B cell (primary cell): ENCODE data around the gene ZNF410. TPM values are rescaled to one million over a fixed set of nuclear protein-coding genes. Genes with fewer than 3 reads are reported as not detected.
"Not testable (repeated sequence)": the region's sequence is repeated elsewhere in the genome, so short reads cannot be mapped to it uniquely, and the experiment has no call there.

Experiments
- ATAC-seq: fragments of 200-7000 bp; cut with Tn5 transposase; one replicate; pipeline ENCODE4 v1.10.0; 2021; ENCODE audit warnings: low read depth, mild to moderate bottlenecking, moderate number of reproducible peaks, moderate library complexity
- CTCF ChIA-PET: fragments of 350-600 bp; sonication (Branson Sonifier 250); formaldehyde crosslinking; loops from one replicate; lab custom pipeline; 2021; ENCODE audit warnings: antibody characterized with exemption, inconsistent platforms; lab: Charles Lee
- POLR2A ChIA-PET: fragments of 350-600 bp; sonication (Branson Sonifier 250); formaldehyde crosslinking; loops from one replicate; lab custom pipeline; 2021; ENCODE audit warnings: antibody characterized with exemption; lab: Charles Lee
- DNase-seq: peaks from one replicate; pipeline ENCODE4 v3.0.0; 2013
- H2AFZ ChIP-seq: 2 replicates; pipeline ENCODE4 v1.6.1; 2012; ENCODE audit warnings: mild to moderate bottlenecking, low read depth, low read length; ENCODE audit not compliant: insufficient read depth, poor library complexity, severe bottlenecking
- H3K27ac ChIP-seq, 2 donors: 1 replicate in 1 of 2; 2 replicates in 1 of 2; pipeline ENCODE4 v1.5.1; 2012 to 2013; ENCODE audit warnings: low read length in 2 of 2, mild to moderate bottlenecking in 2 of 2, moderate library complexity in 1 of 2
- H3K27me3 ChIP-seq, 4 experiments: fragments of 200-600 bp in 1 of 4; sonication (generic) in 1 of 4; replicated peaks in 1 of 4; 1 replicate in 2 of 4; 2 replicates in 2 of 4; pipeline versions ENCODE4 v1.6.1 to v1.7.0; 2013 to 2016; ENCODE audit warnings: low read length in 3 of 4, mild to moderate bottlenecking in 2 of 4, mixed read lengths in 1 of 4, moderate library complexity in 1 of 4; ENCODE audit not compliant: insufficient read depth in 4 of 4, control insufficient read depth in 3 of 4; ENCODE audit errors: control extremely low read depth in 1 of 4
- H3K36me3 ChIP-seq, 2 experiments: replicated peaks in 1 of 2; 1 replicate in 1 of 2; 2 replicates in 1 of 2; pipeline versions ENCODE4 v1.6.1 to v1.7.1; 2013; ENCODE audit warnings: low read length in 1 of 2; ENCODE audit not compliant: insufficient read depth in 2 of 2, control insufficient read depth in 1 of 2; ENCODE audit errors: control extremely low read depth in 1 of 2, extremely low read depth in 1 of 2
- H3K4me1 ChIP-seq, 2 donors: fragments of 200-600 bp in 1 of 2; sonication (generic) in 1 of 2; 1 replicate in 1 of 2; 2 replicates in 1 of 2; pipeline versions ENCODE4 v1.5.1 to v1.6.1; 2013 to 2017; ENCODE audit warnings: low read length in 2 of 2; ENCODE audit not compliant: control insufficient read depth in 2 of 2, insufficient read depth in 2 of 2
- H3K4me2 ChIP-seq: replicated peaks from 2 replicates; pipeline ENCODE3; 2012; ENCODE audit warnings: mild to moderate bottlenecking, low read depth, low read length; ENCODE audit not compliant: poor library complexity, severe bottlenecking
- H3K4me3 ChIP-seq, 5 experiments: fragments of 200-600 bp in 1 of 5; sonication (generic) in 1 of 5; 1 replicate in 3 of 5; 2 replicates in 2 of 5; pipeline versions ENCODE4 v1.5.1 to v1.7.0; 2011 to 2016; ENCODE audit warnings: low read length in 4 of 5, mild to moderate bottlenecking in 4 of 5, low read depth in 2 of 5, control low read depth in 1 of 5, moderate library complexity in 1 of 5; ENCODE audit not compliant: insufficient read depth in 1 of 5; ENCODE audit errors: control extremely low read depth in 1 of 5, extremely low read depth in 1 of 5
- H3K79me2 ChIP-seq: fragments of 200-600 bp; sonication (generic); one replicate; pipeline ENCODE4 v1.6.0; 2016; ENCODE audit warnings: low read length; ENCODE audit not compliant: control insufficient read depth, insufficient read depth
- H3K9ac ChIP-seq: fragments of 200-600 bp; sonication (generic); 2 replicates; pipeline ENCODE4 v1.6.1; 2017; ENCODE audit warnings: mild to moderate bottlenecking, low read length, moderate library complexity
- H3K9me3 ChIP-seq, 3 donors: one replicate each; pipeline versions ENCODE4 v1.6.1 to v1.7.1; 2013; ENCODE audit warnings: low read length in 2 of 3; ENCODE audit not compliant: control insufficient read depth in 2 of 3, insufficient read depth in 1 of 3; ENCODE audit errors: control extremely low read depth in 1 of 3
- H4K20me1 ChIP-seq: 2 replicates; pipeline ENCODE4 v1.6.0; 2012; ENCODE audit warnings: mild to moderate bottlenecking, low read length; ENCODE audit not compliant: insufficient read depth, control insufficient read depth, poor library complexity, severe bottlenecking
- H3K27ac Mint-ChIP-seq: one replicate; pipeline ENCODE4 v1.8.0; 2021; ENCODE audit warnings: mixed read lengths
- H3K27me3 Mint-ChIP-seq: one replicate; pipeline ENCODE4 v1.8.0; 2021; ENCODE audit warnings: mixed read lengths
- H3K4me1 Mint-ChIP-seq: one replicate; pipeline ENCODE4 v1.8.0; 2021; ENCODE audit warnings: mixed read lengths
- H3K4me3 Mint-ChIP-seq: one replicate; pipeline ENCODE4 v1.8.0; 2021; ENCODE audit warnings: mixed read lengths
- H3K9me3 Mint-ChIP-seq: one replicate; pipeline ENCODE4 v1.8.0; 2022; ENCODE audit warnings: mixed read lengths; ENCODE audit not compliant: insufficient read depth
- CTCF ChIP-seq: fragments of 200-600 bp; IDR thresholded peaks from one replicate; pipeline ENCODE4 v1.8.0; 2022; ENCODE audit warnings: antibody characterized with exemption, mild to moderate bottlenecking
- EZH2 ChIP-seq: IDR thresholded peaks from 2 replicates; pipeline ENCODE4 v1.6.1; 2012; ENCODE audit warnings: borderline replicate concordance, low read depth, mild to moderate bottlenecking, moderate library complexity, low read length; ENCODE audit not compliant: insufficient read depth, poor library complexity, severe bottlenecking
- WGBS: methylation state at CpG from one replicate; pipeline ENCODE4 v1.1.5; 2013; ENCODE audit warnings: missing lambda C conversion rate; ENCODE audit not compliant: insufficient coverage; 5-methylcytosine and 5-hydroxymethylcytosine counted together
- intact Hi-C: fragments of 100-400 bp; cut with micrococcal nuclease; formaldehyde crosslinking; loops from one replicate; pipeline ENCODE4 v1.10.0; 2022
- polyA plus RNA-seq: library from polyadenylated mRNA; depleted of rRNA; stranded (reverse); fragments of >200 nt; gene quantifications from 2 replicates; pipeline ENCODE4 v1.2.3, GENCODE V29; 2012
- total RNA-seq, 2 donors: library from RNA; stranded (reverse); fragments of 120-200 nt in 1 of 2; gene quantifications; 1 replicate in 1 of 2; 2 replicates in 1 of 2; pipeline versions ENCODE4 v1.2.3 to v1.2.4, GENCODE V29; 2013 to 2022

The ZNF410 gene
- total and polyA plus RNA-seq, 2 donors (not counting 1 experiment from before 2014, with no cell fraction given), result 18.9 to 69.0 TPM

GRCh38 chr14:73863209-73863608 lies 23.4 kb upstream of the ZNF410 start:
- Histone ChIP-seq H3K4me2 (no peak overlapping the region), H4K20me1 (no peaks in the 10 kb centered on the region), H3K27ac (no peak overlapping the region), H3K9ac (no peak overlapping the region), H3K4me3 (no peak overlapping the region), H2AFZ (no peak overlapping the region), H3K4me1 (no peaks in the 10 kb centered on the region), H3K9me3 (no peaks in the 10 kb centered on the region), H3K36me3 (no peaks in the 10 kb centered on the region), H3K79me2 (no peaks in the 10 kb centered on the region), H3K27me3 (no peaks in the 10 kb centered on the region)
- Mint-ChIP-seq H3K27ac (no peak overlapping the region), H3K9me3 (no peaks in the 10 kb centered on the region), H3K27me3 (no peaks in the 10 kb centered on the region), H3K4me3 (no peak overlapping the region), H3K4me1 (no peaks in the 10 kb centered on the region)
- ChIA-PET CTCF (interaction anchor here (1.2 kb wide), 1 partner anchor 19 kb away, joined by 3 read pairs; no protein-coding TSS in a partner anchor), POLR2A (interaction anchor here (0.5 kb wide), 1 partner anchor 17 kb away, joined by 3 read pairs; no protein-coding TSS in a partner anchor)
- no peak for DNase-seq
- intact Hi-C loops, result no loop called here
- TF ChIP-seq EZH2, result no peak
- no peak for TF ChIP-seq CTCF
- ATAC-seq, result no peak
- 100% methylated on average over 1 of the region's 2 CpGs for WGBS

GRCh38 chr14:73865534-73866113 lies 21.0 kb upstream of the ZNF410 start:
- intact Hi-C loops, result no loop called here
- H3K4me3 ChIP-seq, result no peak overlapping the region
- POLR2A ChIA-PET, result no interaction called here
- no peak for ATAC-seq
- DNase-seq, result no peak
- CTCF ChIA-PET, result no interaction called here
- Mint-ChIP-seq H3K4me3 (no peak overlapping the region), H3K27ac (no peak overlapping the region), H3K27me3 (no peaks in the 10 kb centered on the region), H3K4me1 (no peaks in the 10 kb centered on the region), H3K9me3 (no peaks in the 10 kb centered on the region)
- H3K79me2 ChIP-seq, result no peaks in the 10 kb centered on the region
- H4K20me1 ChIP-seq, result no peaks in the 10 kb centered on the region
- H2AFZ ChIP-seq, result no peak overlapping the region
- H3K36me3 ChIP-seq, result no peaks in the 10 kb centered on the region
- no peak overlapping the region for H3K9ac ChIP-seq
- no peak overlapping the region for H3K4me2 ChIP-seq
- TF ChIP-seq EZH2, result no peak
- no peak for TF ChIP-seq CTCF
- H3K27ac ChIP-seq, result no peak overlapping the region
- no peaks in the 10 kb centered on the region for H3K4me1 ChIP-seq
- H3K27me3 ChIP-seq, result no peaks in the 10 kb centered on the region
- 83% methylated on average over 4 of the region's 8 CpGs for WGBS
- H3K9me3 ChIP-seq, result no peaks in the 10 kb centered on the region

- H3K4me1 Mint-ChIP-seq, H3K4me2 ChIP-seq, H3K27me3 Mint-ChIP-seq, H3K36me3 ChIP-seq, H3K79me2 ChIP-seq, H3K27me3 ChIP-seq, H2AFZ ChIP-seq, ATAC-seq, H3K4me3 ChIP-seq, H3K9ac ChIP-seq, H4K20me1 ChIP-seq, H3K4me3 Mint-ChIP-seq, H3K27ac ChIP-seq, DNase-seq, intact Hi-C loops, POLR2A ChIA-PET, H3K9me3 Mint-ChIP-seq, H3K27ac Mint-ChIP-seq, H3K4me1 ChIP-seq, H3K9me3 ChIP-seq: not testable (repeated sequence)
- WGBS, result 98% methylated on average over 10 of the region's 11 CpGs
- CTCF ChIA-PET, result interaction anchor here (0.7 kb wide), 1 partner anchor 177 kb away, joined by 5 read pairs; no protein-coding TSS in a partner anchor
Observed at GRCh38 chr14:73869754-73870153, 16.9 kb upstream of the ZNF410 start.
